GM19193 (cell line): ENCODE data around the gene PUS10.

Experiments
- POLR2A ChIP-seq: IDR thresholded peaks from 4 replicates; pipeline ENCODE4 v1.6.1; 2011; ENCODE audit not compliant: insufficient read depth, insufficient read length; ENCODE audit errors: extremely low read depth

PUS10 gene

DNA sequence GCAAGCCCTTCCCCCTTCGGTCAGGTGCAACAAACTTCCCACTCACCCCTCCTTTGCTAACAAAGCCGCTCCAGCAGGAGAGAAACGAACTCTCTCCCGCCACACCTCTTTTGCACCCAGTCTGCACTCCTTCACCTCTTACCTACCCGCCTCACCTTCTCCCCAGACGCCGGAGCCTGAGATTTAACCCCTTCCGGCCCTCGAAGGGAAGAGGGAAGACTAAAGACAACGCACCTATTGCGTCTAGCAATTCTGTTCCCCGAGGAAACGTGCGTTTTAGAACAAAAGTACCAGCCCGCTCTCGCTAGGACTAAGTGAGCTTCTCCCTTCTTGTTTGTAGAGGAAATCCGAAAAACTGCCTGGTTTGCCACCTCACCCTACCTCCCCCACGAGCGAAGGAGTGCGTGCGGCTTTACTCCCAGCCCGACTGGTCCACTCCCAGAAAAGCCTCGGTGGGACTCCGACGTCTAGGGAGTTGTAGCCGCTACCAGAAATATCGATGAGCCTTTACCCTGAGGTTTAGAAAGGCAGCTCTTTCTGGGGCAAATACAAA is 976 bp downstream of the PUS10 start:
- TF ChIP-seq POLR2A: peak; percentile 65

DNA sequence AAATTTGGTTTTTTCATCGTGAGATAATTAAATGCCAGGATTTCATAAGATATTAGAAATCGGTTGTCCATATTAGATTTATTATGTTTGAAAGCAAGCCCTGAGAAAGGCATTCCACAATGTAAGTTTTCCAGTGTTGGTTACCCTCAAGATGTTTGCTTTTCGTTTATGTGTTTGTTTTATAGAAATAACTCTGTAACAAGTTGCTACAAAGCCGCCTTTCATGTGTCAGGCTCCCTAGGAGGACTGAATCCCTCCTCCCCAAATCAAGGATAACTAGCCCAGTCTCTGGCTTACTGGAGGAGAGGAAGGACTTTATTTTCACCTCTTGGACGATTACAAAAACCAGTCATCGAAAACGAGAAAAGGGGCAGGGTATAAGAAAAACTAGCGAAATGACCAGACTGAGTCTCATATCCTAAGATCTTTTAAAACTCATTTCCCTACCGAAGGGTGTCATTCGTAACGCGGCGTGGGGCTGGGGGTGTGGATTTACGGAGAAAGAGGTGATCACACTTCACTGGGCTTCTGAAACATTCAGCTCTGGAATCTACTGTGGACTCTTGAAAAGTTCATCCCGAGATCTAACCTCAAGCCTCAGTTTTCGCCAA is 1.6 kb downstream of the PUS10 start:
- no peak for TF ChIP-seq POLR2A

DNA sequence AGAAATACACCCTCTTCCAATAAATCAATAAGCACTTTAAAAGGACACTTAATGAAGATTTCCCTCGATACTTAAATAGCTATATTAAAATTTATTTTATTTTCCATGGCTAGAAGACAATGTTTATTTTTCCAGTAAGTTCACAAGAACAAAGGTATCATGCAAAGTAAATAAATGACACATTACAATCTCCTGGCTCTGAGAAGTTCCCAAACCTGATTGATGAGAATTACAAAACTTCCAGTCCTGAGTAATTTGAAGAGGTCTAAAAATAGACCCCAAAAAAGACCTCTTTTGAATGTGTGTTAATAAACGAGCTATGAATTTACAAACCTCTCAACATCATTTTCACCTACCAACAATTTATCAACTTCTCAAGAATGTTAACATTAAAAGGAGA is 2.1 kb downstream of the PUS10 start:
- TF ChIP-seq POLR2A: no peak

DNA sequence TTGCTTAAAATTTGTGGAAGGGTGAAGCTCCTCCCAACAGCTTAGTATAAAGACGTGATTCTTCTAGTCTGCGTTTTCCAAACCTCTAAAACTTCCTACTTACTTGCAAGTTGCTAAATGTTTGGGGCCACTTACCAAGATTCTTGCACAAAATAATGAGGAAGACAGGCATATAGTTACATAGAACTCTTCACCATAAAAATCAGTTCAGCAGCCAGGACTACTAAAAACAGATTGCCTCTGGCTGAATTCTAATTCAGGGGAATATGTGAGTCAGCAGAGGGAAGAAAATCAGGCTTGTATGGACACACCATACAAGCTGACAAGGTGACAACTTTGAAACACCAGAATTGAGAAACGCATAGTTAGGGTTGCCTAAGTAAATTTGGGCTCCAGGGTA is 3.3 kb downstream of the PUS10 start:
- no peak for TF ChIP-seq POLR2A

DNA sequence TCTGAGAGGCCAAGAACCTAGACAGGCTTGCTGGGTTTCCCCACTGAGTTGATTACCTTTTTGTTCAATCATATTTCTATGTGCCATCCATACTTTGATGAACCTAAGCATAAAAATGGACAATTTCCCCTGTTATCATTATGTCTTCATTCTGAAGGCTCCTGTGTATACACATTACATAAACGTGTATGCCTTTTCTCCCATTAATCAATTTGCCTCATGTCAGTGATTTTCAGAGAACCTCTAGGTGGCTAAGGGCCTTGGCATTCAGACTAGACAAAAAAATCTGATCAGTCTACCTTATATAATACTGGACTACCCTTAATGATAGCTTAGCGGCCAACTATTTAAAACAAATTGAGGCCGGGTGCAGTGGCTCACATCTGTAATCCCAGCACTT is 4.7 kb downstream of the PUS10 start:
- TF ChIP-seq POLR2A: no peak

DNA sequence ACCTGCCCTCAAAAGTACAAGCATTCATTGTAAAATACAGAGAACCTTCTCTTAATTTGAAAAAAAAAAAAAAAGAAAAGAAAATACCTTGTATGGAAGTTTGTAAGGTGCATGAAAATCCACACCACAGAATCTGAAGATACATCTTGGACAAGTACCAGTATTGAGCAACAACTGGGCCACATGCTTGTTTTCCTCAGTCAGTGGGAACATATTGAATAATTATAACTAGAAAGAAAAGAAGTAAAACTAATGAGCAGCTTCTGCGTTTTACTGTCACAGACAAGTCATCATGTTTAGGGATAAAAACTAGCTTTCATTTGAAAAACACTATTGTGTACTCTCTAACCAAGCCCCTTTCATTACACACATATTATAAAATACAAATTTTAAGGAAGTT is 6.4 kb downstream of the PUS10 start:
- no peak for TF ChIP-seq POLR2A

DNA sequence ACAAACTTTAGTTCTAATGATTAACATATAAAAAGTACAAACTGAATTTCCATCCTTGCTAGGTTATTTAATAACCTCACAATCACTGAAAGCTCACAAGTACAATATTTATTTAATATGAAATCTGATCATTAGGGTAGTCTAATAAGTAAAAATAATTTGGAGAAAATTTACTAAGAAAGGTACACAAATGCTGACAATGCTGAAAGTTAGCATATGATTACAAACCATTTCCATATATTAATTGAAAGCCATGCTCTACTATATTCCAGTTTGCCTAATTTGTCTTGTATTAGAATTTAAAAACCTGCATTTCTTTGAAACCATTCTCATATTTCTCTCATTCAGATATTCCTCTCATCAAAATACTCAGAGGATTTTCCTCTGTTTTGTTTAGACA is 8.7 kb downstream of the PUS10 start:
- no peak for TF ChIP-seq POLR2A

DNA sequence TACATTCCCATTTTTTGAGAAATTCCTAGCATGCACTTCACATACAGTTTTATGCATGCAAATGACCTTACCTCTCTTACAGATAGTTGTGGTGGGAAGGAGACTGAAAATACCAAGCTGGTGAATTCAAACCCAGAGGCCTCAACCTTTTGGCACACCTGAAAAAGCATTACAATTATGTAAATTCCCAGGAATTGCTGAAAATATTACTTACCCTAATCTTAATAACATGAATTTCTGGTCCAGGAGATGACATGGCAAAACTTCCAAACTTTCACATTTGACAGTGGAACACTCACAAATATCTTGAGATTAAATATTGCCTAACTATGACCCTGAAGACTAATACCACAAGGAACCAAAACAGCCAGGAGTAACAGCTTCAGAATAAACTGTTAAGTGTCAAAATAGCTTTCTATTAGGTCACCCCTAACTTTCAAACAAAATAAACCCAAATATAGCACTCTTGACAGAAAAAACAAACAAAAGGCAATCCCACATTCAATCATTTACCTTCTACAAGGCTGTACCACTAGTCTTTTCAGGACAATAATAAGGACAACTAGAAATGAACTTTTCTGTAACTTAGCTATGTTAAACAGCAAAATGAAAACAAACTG is 11.5 kb downstream of the PUS10 start:
- no peak for TF ChIP-seq POLR2A

DNA sequence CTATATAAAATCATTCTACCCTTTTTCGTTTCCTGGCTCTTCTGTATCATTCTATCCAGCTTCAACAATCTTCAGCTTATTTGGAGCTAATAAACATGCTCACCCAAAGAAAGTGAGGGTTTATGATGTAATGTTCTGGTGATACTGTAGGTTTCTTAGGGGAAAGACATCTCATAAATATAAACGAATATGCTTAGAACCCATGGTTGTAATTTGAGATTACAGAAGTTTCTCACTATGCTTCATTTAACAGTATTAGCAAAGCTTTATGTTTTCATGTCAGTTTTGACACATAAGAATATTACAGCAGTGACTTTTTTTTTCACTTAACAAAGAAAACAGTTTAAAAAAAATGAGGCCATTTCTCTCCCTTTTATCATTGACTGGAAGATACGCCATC is 12.3 kb downstream of the PUS10 start:
- TF ChIP-seq POLR2A: no peak

DNA sequence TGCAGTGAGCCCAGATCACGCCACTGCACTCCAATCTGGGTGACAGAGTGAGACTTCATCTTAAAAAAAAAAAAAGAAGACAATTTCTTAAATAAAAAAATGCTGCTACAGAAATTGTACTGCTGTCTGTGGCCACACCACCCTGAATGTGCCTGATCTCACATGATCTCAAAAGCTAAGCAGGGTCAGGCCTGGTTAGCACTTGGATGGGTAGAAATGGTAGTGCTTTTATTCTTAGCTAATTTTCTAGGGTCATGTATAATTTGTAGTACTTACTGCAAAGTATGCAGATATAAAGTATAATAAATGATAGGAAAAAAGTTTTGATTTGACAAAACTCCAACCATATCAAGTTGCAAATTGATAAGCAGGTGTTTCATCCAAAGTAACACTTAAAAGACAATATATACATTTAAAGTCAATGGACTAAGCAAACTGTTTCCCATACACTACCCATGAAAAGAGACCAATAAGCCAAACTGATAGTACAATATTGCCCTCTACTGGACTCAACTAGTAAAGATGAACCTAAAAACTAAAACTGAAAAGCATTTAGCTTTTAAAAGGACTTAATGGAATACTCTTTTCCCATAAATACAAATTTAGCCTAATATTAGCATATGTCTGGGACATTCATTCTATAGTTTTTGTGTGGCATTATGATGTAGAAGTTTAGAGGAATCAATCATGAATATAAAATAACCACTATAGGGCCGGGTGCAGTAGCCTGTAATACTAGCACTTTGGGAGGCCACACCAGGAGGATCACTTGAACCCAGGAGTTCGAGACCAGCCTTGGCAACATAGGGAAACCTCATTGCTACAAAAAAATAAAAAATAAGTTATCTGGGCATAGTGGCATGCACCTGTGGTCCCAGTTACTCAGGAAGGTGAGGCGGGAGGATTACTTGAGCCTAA is 19.2 kb downstream of the PUS10 start:
- no peak for TF ChIP-seq POLR2A

DNA sequence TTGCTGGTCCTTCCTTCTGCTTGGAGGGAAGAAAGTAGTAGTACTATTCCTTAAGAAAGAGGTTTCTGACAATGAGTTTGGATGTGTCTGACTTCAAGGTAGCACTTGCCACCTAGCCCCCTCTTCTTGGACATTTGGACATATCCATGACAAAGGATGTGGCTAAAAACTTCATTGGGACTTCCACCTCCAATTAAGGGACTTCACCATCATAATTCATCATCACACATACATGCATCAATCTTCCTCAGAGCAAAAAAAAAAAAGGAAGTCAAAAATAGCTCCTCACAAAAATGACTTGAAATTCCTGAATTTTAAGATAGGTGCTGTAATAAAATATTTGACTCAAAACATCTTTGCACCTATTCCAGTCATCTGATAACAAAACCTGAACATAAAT is 23.9 kb downstream of the PUS10 start:
- no peak for TF ChIP-seq POLR2A

DNA sequence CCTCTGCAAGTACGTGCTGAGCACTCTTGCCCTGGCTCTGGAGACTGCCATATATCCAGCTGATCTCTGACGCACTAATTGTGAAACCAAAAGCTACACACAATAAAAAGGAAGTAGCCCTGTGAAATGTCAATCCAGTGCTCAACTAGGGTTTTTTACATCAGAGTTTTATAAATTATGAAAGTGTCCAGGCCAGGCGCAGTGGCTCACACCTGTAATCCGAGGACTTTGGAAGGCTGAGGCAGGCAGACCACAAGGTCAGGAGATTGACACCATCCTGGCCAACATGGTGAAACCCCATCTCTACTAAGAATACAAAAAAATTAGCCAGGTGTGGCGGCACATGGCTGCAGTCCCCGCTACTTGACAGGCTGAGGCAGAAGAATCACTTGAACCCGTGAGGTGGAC is 25.1 kb downstream of the PUS10 start:
- no peak for TF ChIP-seq POLR2A

DNA sequence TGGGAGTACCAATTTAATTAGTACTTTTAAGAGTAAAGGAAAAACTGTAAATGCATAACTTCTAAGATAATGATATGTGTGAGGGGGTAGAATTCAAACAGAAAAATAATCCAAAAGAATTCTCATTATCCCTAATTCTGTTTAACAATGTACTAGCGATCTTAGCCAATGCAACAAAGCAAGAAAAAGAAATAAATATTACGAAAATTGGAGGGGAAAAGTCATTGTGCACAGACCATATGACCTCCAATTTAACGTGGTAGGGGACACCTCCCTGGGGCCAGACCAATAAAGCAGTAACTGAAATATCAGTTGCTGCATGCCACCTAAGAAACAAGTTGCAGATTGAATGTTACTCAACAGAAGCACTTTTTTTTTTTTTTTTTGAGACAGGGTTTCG is 26.4 kb downstream of the PUS10 start:
- TF ChIP-seq POLR2A: no peak

DNA sequence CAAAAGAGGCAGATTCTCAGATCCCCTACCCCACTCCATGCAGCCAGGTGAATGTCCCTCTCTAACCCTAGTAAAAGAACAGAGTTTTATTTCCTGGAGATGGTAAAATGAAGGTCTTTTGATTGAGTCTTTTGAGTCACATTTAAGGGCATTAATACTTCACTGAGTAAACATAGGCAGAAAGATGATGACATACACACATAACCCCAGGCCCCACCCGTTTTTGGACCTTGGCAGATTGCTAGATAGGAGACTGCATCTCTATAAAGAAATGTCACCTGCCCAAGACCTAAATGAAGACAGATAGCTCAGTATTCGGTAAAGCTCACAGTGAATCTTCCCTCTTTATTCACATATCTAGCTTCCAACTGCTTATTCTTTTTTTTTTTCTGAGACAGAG is 28.8 kb downstream of the PUS10 start:
- no peak for TF ChIP-seq POLR2A

DNA sequence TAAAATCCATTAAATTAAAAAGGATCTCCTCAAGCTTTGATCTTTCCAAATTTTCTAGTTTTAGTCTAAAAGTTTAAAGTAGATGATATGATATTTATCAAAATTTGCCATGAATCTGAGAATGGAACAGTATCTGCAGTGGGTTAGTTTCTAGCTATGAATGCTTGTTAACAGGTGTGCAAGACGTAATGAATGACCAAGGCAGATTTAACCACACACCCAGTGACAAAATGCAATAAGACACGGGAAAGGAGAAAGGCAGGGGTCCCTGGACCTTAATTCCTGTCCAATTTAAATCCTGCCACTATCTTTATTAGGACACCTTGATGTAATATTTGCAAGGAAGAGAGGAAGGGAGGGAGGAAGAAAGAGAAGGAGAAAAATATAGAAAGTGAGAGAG is 31.0 kb downstream of the PUS10 start:
- TF ChIP-seq POLR2A: no peak
